ENCODE measurements around the gene PRKAG2.

PRKAG2 gene

DNA sequence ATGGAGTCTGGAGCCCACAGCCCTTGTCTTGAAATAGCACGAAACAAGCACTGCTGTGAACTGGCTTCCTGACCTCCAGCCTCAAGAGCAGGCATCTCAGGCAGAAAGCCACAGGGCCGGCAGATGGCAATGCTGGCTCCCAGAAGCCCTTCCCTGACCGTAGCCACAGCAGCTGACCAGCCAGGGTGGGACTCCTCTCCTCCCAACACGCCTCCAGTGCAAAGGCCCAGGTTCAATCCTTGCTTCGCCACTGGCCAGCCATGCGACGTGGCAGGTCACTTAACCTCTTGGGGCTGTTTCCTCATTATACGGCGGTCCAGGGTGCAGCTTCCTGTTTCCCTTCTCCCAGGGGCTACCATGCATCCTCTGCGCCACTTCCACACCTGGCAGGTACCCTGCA is 12.8 kb downstream of the PRKAG2 start:
- DNase-seq = no peak

DNA sequence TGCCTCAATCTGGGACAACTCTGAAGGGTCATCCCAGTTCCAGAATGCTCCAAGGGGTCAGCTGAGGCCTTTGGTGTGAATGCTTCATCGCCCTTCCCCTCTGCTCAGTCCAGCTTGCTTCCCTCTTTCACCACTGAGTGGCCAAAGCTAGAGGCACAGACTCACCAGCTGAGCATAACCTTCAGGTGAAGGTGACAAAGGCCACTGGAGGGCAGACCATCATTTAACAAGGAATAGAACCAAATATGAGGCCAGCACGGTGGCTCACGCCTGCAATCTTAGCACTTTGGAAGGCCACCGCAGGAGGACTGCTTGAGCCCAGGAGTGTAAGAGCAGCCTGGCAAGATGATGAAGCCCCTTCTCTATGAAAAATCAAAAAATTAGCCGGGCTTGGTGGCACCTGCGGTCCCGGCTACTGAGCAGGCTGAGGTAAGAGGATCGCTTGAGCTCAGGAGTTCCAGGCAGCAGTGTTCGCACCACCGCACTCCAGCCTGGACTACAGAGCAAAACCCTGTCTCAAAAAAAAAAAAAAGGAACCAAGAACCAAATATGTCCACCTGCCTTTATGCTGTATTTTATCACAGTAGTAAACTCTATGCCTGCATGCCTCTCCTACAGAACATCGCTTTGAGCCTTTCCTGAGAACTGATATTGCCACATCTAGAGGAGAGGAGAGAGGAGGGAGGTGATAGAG is 13.4 kb downstream of the PRKAG2 start:
- no peak for DNase-seq

DNA sequence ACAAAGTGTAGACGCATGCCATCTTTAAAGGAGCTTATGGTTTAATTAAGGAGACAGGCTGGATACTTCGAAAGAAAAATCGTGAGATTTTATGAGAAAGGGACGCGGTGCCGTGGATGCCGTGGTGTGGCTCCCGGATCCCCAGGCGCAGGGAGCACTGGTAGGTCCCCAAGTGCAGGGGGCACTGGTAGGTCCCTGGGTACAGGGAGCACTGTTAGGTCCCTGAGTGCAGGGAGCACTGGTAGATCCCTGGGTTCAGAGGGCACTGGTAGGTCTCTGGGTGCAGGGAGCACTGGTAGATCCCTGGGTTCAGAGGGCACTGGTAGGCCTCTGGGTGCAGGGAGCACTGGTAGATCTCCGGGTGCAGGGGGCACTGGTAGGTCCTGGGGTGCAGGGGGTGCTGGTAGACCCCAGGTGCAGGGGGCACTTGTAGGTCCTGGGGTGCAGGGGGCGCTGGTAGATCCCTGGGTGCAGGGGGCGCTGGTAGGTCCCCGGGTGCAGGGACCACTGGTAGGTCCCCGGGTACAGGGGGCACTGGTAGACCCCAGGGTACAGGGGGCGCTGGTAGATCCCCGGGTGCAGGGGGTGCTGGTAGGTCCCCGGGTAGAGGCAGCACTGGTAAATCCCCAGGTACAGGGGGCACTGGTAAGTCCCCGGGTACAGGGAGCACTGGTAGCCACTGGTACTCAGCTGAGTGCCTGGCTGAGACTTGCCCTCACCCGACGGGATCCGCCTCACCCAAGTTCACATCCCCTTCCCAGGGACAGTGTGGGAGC is 14.1 kb downstream of the PRKAG2 start:
- DNase-seq = no peak

DNA sequence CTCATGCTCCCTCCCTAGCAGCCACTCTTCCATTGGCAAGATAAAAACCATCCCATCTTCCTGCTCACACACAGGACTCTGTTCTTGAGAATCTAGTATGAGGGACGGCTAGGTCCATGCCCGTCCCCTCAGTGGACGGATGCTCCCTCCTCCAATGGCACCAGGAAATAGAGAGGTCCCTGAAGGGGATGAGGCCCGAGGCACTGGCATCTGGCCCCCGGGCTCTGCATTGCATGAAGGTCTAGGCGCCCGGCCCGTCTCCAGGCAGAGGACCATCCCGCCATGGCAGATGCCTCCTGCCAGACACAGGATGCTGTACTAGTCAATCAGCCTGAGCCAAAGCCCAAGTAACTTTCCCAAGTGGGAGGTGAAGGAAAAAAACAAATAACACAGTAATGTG is 15.0 kb downstream of the PRKAG2 start:
- DNase-seq = no peak

DNA sequence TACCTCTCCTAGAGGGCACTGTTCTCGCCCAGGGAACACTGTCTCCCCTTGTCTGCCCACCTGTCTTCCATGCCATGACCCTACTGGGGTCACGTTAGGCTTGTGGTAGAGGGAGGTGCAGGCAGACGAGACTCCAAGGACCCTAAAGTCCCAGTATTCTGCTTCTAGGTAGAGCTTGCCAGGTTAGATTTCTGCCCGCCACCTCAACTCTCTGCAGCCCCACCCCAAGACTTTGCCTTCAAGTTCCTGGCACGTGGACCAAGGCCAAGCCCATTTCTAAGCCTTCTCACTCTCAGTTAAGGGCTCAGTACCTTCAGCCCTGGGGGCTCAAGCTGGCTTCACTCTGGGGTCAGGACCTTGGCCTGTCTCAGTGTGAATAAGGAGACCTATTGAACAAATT is 16.1 kb downstream of the PRKAG2 start:
- no peak for DNase-seq

DNA sequence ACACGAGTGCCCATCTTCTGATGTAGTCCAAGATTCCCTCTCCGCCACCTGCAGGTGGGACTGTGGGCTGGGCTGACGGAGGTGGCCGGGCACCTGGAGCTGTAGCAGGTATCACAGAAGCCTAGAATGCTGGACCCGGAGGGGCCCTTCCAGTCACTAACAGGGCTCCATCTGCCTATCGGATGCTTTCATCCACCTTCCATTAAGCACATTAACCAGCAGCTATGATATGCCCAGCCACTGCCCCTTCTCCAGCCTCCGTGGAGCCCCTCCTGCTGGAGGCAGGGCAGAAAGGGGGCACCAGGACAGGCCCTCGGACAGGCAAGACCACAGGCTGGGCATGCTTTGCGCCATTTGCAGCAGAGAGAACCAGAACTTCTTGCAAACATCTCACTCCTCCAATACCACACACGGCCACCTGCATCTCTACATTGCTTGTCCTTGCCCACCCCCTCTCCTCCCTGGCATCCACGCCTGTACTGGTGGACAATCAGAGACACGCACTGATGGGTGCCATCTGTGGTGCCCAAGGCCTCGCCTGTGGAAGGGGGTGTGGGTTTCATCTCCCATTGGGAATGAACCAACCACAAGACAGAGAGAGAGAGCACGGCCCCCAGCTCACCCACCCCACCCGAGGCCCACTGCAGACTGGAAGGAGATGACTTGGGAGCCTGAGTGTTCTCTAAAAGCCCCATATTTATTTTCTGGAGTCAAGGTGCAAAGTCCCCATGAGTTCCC is 16.8 kb downstream of the PRKAG2 start:
- DNase-seq = no peak

DNA sequence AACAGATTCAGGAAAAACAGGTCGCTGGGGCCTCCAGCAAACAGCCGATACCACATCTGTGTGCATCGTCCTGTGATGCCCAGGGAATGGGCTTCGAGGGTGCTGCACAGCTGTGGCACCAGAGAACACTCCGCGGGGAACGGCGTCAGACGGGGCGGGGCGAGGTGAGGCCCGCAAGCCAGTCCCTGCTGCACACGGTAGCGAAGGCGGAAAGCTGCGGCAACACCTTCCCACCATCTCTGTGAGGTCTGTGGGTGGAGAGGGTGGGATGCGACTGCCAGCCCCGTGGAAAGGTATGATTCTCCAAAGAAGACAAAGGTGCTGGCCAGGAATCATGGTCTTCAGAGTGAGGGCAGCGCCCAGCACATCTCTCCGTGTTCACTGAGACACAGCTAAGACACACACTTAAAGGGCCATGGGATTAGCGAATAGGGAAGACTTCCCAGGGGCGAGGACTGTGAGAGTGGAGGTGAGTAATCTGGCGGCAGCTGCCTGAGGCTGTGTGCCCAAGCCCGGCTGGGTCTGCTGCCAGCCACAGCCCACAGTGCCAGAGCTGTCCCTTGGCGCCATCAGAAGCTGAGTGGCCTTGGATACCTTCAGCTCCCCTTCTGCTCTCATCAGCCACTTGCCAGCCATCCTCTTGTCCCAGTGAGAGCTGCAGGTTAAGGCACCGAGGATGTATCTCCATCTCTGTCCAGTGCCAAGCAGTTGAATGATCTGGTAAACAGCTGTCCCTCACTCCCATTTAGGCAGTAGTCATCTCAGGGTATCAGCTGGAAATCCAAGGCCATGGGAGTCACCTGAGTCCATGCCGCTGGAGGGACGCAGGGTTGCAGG is 17.6 kb downstream of the PRKAG2 start:
- no peak for DNase-seq

DNA sequence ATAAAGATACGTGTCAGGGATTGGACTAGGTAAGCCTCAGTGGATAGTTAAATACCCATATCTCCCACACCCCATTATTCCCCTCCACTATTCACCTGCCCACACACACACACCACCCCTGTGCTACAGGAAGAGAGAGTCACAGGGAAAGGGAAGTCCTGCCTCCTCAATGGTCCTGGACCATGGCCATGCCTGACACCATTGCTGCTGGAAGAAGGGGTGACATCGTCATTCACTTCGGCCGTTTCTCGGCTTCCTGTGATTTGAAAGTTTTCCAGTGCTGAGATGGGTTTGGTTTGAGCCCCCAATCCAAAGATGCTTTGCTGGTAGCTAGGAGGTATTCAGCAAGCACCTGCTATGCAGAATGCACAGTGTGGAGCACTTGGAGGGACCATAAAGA is 18.5 kb downstream of the PRKAG2 start:
- DNase-seq = no peak

DNA sequence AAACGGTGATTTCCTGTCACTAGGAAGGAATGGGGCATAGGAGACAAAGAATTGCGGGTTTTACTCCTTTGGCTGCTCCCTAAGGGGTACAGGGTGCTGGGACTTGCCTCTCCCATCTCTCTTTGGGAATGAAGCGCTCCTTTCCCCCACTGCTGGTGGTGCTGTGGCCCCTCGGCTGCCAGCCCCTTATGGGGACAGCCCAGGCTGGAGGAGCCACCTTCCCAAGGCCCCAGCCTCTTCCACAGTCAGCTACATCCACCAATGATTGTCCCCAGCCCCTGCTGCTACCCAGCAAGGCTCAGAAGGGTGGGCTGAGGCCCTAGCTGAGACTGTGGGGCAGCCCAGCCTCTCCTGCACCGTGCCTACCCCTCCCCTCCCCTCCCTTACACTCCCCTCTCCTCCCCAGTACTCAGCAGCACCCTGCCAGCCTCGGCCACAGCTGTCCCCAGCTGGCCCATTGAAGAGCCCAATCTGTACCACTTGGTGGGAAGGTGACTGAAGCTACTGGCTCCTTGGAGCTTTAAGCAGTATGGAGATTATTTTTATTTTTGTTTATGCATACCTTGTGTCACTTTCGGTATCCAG is 19.0 kb downstream of the PRKAG2 start:
- no peak for DNase-seq

DNA sequence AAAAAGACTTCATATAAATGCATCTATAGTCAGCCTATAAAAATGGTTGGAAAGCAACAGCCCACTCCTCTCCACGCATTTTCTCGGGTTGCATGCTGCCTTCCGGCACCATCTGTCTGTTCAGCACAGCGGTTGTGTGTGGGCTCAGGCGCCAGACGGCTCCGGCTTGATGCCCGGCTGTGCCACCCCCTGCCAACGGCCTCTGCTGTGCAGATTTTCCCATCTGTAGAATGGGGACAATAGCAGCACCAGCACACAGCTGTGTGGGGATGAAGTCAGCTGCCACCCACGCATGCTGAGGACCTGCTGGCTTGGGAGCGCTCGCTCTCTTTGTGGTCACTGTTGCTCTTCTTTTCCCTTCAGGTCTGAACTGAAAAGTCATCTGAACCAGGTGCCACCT is 19.5 kb downstream of the PRKAG2 start:
- DNase-seq = no peak

DNA sequence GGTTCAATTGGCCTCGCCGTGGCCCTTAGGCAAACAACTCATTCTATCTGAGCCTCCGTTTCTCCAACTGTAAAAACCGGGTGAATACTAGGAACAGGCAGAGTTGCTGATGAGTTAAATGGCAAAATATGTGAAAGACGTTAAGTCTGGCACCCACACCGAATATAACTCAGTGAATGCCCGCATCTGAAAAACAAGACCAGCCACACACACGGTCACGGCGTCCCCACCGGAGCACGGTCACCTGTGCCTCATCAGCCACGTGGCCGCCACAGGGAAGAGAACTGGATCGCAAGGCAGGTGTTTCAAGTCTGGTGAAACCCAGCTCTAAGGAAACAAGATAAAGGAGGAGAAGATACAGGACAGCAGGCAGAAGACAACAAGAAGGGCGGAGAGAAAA is 20.4 kb downstream of the PRKAG2 start:
- DNase-seq = no peak

DNA sequence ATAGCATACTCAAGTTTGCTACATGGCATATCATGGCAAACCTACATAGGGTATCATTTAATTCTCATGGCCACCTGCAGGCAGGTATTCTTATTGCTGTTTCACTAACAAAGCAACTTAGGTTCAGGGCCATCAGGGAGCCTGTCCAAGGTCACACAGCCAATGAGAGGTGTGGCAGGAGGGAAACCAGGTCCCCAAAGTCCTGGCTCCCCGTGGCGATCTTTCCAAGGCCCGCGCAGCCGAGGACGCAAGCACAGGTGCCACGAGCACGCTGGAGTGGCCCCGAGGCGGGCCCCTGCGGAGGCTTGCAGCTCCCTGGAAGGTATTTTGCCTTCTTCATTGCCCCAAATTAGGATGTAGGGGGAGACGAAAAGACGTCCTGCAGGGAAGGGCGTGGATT is 20.8 kb downstream of the PRKAG2 start:
- DNase-seq = no peak

DNA sequence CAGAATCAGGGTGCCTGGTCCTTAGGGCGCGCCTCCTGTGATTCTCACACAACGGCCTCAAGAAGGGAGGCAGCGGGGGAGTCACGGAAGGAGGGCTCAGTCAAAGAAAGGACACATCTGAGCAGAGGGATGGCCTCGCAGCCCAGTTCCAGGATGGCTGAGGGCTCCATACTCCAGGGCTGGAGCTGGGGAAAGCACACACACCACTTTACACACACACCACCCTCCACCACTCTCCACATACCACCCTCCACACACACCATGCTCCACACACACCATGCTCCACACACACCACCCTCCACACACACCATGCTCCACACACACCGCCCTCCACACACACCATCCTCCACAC is 22.2 kb downstream of the PRKAG2 start:
- no peak for DNase-seq

DNA sequence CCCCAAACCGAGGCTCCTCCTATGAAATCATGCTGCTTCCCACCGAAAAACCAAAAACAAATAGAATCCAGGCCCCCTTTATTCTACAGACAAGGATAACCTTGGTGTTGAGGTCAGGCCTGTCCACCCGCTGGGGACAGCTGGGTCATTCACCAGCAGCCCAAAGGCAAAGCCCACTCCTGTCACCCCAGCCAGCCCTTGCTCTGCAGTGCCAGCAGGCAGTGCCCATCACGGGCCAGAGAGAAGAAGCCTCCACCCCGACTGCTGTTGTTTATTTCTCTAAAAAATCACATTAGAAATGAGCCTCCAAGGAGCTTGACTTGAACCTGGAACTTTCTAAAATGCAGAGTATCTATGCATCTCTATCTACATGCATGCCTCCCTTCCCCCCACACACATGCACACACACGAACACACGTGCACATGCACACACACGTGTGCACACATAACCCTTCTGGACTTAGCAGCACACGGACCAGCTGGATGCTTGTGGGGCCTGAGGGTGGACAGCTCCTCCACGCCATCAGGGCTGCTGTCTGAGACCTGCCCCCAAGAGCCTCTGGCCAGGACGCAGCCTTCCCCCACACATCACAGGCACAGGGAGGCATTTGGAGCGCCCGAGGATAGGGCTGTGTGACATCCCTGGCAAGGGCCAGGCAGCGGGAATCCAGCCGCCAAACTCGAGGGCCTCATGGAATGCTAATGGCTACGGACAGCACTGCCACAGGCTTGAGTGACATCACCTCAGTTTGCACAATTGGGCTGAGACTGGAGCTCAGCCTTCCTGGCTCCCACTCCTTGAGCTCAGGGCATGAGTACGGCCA is 22.8 kb downstream of the PRKAG2 start:
- DNase-seq = no peak

DNA sequence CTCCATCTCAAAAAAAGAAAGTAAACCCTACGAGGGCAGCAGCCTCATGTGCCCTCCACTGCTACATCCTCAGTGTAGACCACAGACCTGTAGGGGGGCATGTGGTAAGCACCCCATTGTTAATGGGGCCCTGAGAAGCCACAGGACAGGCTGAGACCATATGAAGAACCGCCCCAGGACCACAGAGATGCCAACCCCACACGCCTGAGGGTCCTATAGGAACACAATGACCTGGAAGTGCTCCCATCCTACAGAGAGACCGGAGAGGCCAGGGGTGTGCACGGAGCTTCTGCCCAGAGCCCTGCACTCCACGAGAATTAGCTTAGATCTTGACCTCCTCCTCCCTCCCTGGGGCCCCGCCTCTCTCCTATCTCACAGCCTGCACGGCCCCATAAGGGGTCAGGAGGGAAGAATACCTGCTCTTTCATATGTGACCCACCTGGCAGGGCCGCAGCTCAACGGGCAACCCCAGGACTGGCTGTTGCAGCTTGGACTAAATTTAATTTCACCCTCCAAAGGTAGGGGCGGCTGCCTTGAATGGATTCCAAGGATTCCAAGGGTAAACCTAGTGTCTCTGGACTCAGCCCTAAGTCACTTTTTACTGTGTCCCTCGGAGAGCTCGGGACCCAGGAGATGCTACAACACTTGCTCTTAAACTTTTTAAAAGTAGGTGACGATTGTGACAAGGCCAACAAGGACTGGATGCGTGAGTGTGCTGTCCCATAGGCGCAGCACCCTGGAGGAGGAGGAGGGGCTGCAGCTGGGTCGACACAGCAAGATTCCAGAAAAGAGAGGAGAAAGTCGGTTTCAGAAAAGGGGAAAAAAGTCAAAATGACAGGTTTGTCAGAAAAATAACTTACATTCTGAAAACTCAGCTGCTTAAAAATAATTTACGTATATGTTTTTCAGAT is 24.2 kb downstream of the PRKAG2 start:
- no peak for DNase-seq

DNA sequence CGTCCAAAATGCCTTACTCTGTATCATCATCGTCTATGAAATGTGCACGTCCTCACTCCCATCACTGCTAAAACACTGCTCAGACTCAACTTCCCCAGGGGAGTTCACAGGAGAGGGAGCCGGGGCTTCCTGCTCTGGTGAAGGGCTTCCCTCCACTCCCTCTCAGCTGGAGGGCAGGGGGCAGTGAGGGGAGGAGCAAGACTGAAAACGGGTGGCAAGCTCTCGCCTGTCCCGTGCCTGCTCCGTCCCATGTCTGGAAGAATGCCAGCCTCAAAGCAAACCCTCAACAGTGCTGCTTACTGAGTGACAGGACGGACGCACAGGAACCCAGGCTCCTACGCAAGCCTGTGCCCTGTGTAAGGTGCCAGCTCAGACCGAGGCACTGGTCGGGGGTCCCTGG is 25.1 kb downstream of the PRKAG2 start:
- no peak for DNase-seq

DNA sequence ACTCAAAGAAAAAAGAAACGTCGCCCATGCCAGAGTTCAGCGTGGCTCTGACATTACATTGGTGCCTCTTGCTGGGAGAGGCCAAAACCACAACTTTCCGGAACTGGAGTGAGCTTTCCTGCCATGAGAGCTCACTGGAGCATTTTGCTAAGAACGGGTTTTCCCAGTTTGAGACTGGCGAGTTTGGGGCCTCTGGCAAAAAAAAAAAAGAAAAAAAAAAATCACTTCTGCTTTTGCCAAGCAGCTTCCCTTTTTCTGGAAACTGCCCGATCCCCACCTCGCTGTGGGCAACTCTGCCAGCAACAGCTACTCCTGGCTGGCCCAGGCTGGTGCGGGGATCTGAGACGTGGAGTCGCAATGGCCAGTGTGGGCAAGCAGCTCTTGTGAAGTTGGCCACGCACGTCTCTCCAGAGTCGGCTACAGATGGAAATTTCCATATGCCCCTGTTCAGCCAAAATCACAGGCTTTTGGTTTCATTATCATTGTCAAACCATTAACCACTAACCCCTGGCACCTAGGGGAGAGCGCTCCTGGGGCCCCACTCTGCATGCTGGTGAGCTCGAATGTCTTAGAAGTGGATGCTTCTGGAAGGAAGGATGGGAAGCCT is 25.7 kb downstream of the PRKAG2 start:
- DNase-seq = no peak

DNA sequence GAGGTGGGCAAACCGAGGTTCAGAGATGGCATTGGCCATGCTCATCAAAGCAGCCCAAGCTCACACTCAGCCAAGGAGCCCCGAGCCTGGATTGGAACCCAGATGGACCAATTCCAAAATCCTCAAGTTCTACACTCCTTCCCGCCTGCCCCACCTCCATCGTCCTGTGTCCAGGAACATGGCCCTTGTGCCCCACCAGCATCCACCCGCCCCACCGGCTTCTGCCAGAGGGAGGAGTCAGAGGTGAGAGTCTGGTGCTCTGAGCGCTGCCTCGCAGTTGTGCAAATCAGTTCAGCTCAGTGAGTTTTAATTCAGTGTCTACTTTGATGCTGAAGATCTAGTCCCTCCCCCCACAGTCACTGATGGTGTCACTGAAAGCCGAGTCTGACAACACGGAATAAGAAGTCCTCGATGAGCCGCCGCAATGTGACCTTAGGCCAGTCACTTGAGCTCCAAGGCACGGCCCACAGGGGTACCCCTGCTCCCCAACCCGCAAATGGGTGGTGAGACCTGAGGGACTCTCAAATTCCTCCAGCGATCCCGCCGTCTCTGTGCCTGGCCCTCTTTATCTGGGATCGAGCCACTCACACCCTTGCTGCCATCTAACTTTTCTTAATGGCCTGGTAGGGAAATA is 26.3 kb downstream of the PRKAG2 start:
- DNase-seq = no peak

DNA sequence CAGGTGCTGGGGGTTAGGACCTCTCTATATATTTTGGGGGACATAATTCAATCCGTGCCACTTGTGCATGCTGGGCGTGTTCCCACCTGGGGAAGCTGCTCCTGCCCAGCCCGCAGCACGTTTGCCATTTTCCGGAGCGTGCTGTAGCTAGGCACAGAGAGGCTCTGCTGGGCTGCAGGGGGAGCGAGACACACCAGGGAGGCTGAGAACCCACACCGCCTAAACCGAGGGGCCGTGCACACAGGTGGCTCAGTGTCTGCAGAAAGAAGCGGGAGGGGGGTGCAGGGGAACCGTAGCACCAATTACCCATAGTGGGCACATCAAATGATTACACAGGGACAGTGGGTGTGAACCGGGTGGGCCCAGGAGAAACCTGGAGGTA is 27.0 kb downstream of the PRKAG2 start:
- DNase-seq = no peak

Measured in fibroblast of skin of right biceps (primary cell).